Astrocyte (in vitro differentiated cells and primary cell): Measurements from ENCODE around the gene LRP4. TPM values are rescaled to one million over a fixed set of nuclear protein-coding genes. Genes with fewer than 3 reads are reported as not detected.

ENCODE experiments used
- DNase-seq: peaks from one replicate; pipeline ENCODE4 v3.0.0-alpha.2; 2010; ENCODE audit warnings: low read depth
- FAIRE-seq: peaks from 2 replicates; lab custom pipeline; 2011; peaks lifted over from hg19 to GRCh38; lab: Jason Lieb, UNC
- H2AFZ ChIP-seq: 2 replicates; pipeline ENCODE4 v1.6.0; 2012; ENCODE audit warnings: low read depth, low read length, inconsistent platforms
- H3K27ac ChIP-seq: 2 replicates; pipeline ENCODE4 v1.5.1; 2011; ENCODE audit warnings: low read depth, low read length, inconsistent platforms
- H3K27me3 ChIP-seq: 2 replicates; pipeline ENCODE4 v1.6.0; 2011; ENCODE audit warnings: low read length, inconsistent platforms; ENCODE audit not compliant: insufficient read depth
- H3K36me3 ChIP-seq: 2 replicates; pipeline ENCODE4 v1.5.1; 2011; ENCODE audit warnings: low read length, inconsistent platforms; ENCODE audit not compliant: insufficient read depth
- H3K4me1 ChIP-seq: 2 replicates; pipeline ENCODE4 v1.5.1; 2011; ENCODE audit warnings: low read length, inconsistent platforms; ENCODE audit not compliant: insufficient read depth
- H3K4me2 ChIP-seq: 2 replicates; pipeline ENCODE4 v1.6.0; 2012; ENCODE audit warnings: low read length, inconsistent platforms
- H3K4me3 ChIP-seq: 2 replicates; pipeline ENCODE4 v1.5.1; 2011; ENCODE audit warnings: low read depth, mild to moderate bottlenecking, low read length, inconsistent platforms; ENCODE audit not compliant: insufficient read depth
- H3K79me2 ChIP-seq: 2 replicates; pipeline ENCODE4 v1.6.0; 2012; ENCODE audit warnings: mild to moderate bottlenecking, low read length, inconsistent platforms; ENCODE audit not compliant: insufficient read depth
- H3K9ac ChIP-seq: 2 replicates; pipeline ENCODE4 v1.6.0; 2012; ENCODE audit warnings: mild to moderate bottlenecking, low read length, inconsistent platforms
- H3K9me3 ChIP-seq: 2 replicates; pipeline ENCODE4 v1.5.1; 2012; ENCODE audit warnings: low read depth, mild to moderate bottlenecking, low read length, inconsistent platforms; ENCODE audit not compliant: insufficient read depth
- H4K20me1 ChIP-seq: 2 replicates; pipeline ENCODE4 v1.6.0; 2012; ENCODE audit warnings: low read length, inconsistent platforms; ENCODE audit not compliant: insufficient read depth
- H3K27ac Mint-ChIP-seq: one replicate; pipeline ENCODE4 v1.8.0; 2021; ENCODE audit warnings: mild to moderate bottlenecking, mixed read lengths; ENCODE audit not compliant: unreplicated experiment
- H3K27me3 Mint-ChIP-seq: one replicate; pipeline ENCODE4 v1.8.0; 2021; ENCODE audit warnings: low read depth, mixed read lengths; ENCODE audit not compliant: unreplicated experiment
- H3K36me3 Mint-ChIP-seq: one replicate; pipeline ENCODE4 v1.8.0; 2021; ENCODE audit warnings: low read depth, mixed read lengths; ENCODE audit not compliant: unreplicated experiment
- H3K4me1 Mint-ChIP-seq: one replicate; pipeline ENCODE4 v1.8.0; 2021; ENCODE audit warnings: low read depth, mixed read lengths; ENCODE audit not compliant: unreplicated experiment
- H3K4me3 Mint-ChIP-seq: one replicate; pipeline ENCODE4 v1.8.0; 2021; ENCODE audit warnings: mild to moderate bottlenecking, moderate library complexity, mixed read lengths; ENCODE audit not compliant: unreplicated experiment
- H3K9me3 Mint-ChIP-seq: one replicate; pipeline ENCODE4 v1.8.0; 2021; ENCODE audit warnings: mild to moderate bottlenecking, mixed read lengths; ENCODE audit not compliant: unreplicated experiment
- EZH2 ChIP-seq: IDR thresholded peaks from 2 replicates; pipeline ENCODE4 v1.6.1; 2012; ENCODE audit warnings: mild to moderate bottlenecking, low read length, inconsistent platforms; ENCODE audit not compliant: insufficient read depth
- total RNA-seq: library from RNA; stranded (reverse); gene quantifications from 2 replicates; pipeline ENCODE4 v1.2.1, GENCODE V29; 2021
- TF ChIP-seq, protein P1 (sequence below): IDR thresholded peaks from 2 replicates; pipeline ENCODE4 v1.5.1; 2011; ENCODE audit warnings: low read depth, mild to moderate bottlenecking, inconsistent platforms, low read length, moderate library complexity; ENCODE audit not compliant: insufficient read depth

Gene LRP4
- total RNA-seq, 1 donor from 2014 or later, result 19.0 TPM

GRCh38 chr11:46879056-46879585 lies 39.2 kb downstream of the LRP4 start:
- Mint-ChIP-seq H3K27ac (no peak overlapping the region), H3K4me3 (no peak overlapping the region), H3K9me3 (no peaks in the 10 kb centered on the region), H3K4me1 (no peaks in the 10 kb centered on the region), H3K27me3 (no peaks in the 10 kb centered on the region), H3K36me3 (peaks cover 31% of the 10 kb centered on the region)
- FAIRE-seq (no peak), DNase-seq (no peak)
- Histone ChIP-seq H3K9ac (no peak overlapping the region), H3K27ac (no peak overlapping the region), H3K27me3 (no peaks in the 10 kb centered on the region), H3K4me1 (no peaks in the 10 kb centered on the region), H3K36me3 (peaks cover 8% of the 10 kb centered on the region), H3K9me3 (no peaks in the 10 kb centered on the region), H3K79me2 (no peaks in the 10 kb centered on the region), H4K20me1 (no peaks in the 10 kb centered on the region), H2AFZ (no peak overlapping the region), H3K4me3 (no peak overlapping the region), H3K4me2 (no peak overlapping the region)
- TF ChIP-seq, protein P1, sequence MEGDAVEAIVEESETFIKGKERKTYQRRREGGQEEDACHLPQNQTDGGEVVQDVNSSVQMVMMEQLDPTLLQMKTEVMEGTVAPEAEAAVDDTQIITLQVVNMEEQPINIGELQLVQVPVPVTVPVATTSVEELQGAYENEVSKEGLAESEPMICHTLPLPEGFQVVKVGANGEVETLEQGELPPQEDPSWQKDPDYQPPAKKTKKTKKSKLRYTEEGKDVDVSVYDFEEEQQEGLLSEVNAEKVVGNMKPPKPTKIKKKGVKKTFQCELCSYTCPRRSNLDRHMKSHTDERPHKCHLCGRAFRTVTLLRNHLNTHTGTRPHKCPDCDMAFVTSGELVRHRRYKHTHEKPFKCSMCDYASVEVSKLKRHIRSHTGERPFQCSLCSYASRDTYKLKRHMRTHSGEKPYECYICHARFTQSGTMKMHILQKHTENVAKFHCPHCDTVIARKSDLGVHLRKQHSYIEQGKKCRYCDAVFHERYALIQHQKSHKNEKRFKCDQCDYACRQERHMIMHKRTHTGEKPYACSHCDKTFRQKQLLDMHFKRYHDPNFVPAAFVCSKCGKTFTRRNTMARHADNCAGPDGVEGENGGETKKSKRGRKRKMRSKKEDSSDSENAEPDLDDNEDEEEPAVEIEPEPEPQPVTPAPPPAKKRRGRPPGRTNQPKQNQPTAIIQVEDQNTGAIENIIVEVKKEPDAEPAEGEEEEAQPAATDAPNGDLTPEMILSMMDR, result no peak
- no peak for TF ChIP-seq EZH2

- Histone ChIP-seq H3K9ac (no peak overlapping the region), H3K36me3 (peaks cover 11% of the 10 kb centered on the region), H2AFZ (no peak overlapping the region), H3K4me3 (no peak overlapping the region), H4K20me1 (no peaks in the 10 kb centered on the region), H3K4me1 (no peaks in the 10 kb centered on the region), H3K79me2 (no peaks in the 10 kb centered on the region), H3K9me3 (no peaks in the 10 kb centered on the region), H3K4me2 (no peak overlapping the region), H3K27ac (no peak overlapping the region), H3K27me3 (no peaks in the 10 kb centered on the region)
- Mint-ChIP-seq H3K36me3 (peaks cover 29% of the 10 kb centered on the region), H3K4me3 (no peak overlapping the region), H3K27me3 (no peaks in the 10 kb centered on the region), H3K9me3 (no peaks in the 10 kb centered on the region), H3K4me1 (no peaks in the 10 kb centered on the region), H3K27ac (no peak overlapping the region)
- TF ChIP-seq, protein P1, result no peak
- TF ChIP-seq EZH2, result no peak
- DNase-seq (no peak), FAIRE-seq (no peak)
These were observed 40.8 kb downstream of the LRP4 start for GRCh38 chr11:46877580-46877979.

DNA sequence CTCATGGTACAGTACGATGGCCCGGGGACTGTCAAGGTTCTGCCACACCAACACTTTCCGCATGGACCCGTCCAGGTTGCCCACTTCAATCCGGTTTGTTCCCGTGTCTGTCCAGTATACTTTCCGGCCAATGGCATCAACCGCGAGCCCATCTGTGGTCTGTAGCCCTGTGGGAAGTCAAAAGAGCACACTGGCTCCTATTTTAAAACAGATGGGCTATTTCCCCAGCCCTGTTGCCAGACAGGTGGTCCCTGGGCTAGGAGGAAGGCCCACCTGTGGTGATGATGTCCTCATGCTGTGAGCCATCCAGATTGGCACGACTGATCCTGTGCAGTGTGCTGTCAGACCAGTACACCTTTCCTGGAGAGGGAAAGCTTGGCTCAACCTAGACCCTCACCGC lies 41.9 kb downstream of the LRP4 start:
- peaks cover 28% of the 10 kb centered on the region for H3K36me3 Mint-ChIP-seq
- H3K9me3 ChIP-seq, result no peaks in the 10 kb centered on the region

More for the DNA sequence above, 41.9 kb downstream of the LRP4 start:
- TF ChIP-seq, protein P1, result no peak
- no peak for TF ChIP-seq EZH2
- Histone ChIP-seq H3K79me2 (no peaks in the 10 kb centered on the region), H3K4me3 (no peak overlapping the region), H4K20me1 (no peaks in the 10 kb centered on the region), H3K27ac (no peak overlapping the region), H3K36me3 (peaks cover 11% of the 10 kb centered on the region), H3K27me3 (no peaks in the 10 kb centered on the region), H2AFZ (no peak overlapping the region), H3K4me2 (no peak overlapping the region), H3K4me1 (no peaks in the 10 kb centered on the region), H3K9ac (no peak overlapping the region)
- Mint-ChIP-seq H3K27me3 (no peaks in the 10 kb centered on the region), H3K9me3 (no peaks in the 10 kb centered on the region), H3K27ac (no peak overlapping the region), H3K4me1 (no peaks in the 10 kb centered on the region), H3K4me3 (no peak overlapping the region)
- FAIRE-seq (no peak), DNase-seq (no peak)
